HFF-Myc (cell line): ENCODE measurements around the gene SPATA31C2.
"Not testable (repeated sequence)": the region's sequence is repeated elsewhere in the genome, so short reads cannot be mapped to it uniquely, and the experiment has no call there.

ENCODE experiments used
- DNase-seq: peaks from one replicate; pipeline ENCODE4 v3.0.0-alpha.2; 2011; ENCODE audit warnings: low read depth; ENCODE audit errors: extremely low read depth
- H3K4me3 ChIP-seq: replicated peaks from 2 replicates; pipeline ENCODE4 v1.5.1; 2011; ENCODE audit warnings: low read depth, mild to moderate bottlenecking, control low read depth, low read length
- TF ChIP-seq, protein P1 (sequence below): IDR thresholded peaks from 2 replicates; pipeline ENCODE4 v1.5.1; 2012; ENCODE audit warnings: mild to moderate bottlenecking, low read depth, low read length, control low read depth; ENCODE audit errors: missing control alignments

SPATA31C2 gene

DNA sequence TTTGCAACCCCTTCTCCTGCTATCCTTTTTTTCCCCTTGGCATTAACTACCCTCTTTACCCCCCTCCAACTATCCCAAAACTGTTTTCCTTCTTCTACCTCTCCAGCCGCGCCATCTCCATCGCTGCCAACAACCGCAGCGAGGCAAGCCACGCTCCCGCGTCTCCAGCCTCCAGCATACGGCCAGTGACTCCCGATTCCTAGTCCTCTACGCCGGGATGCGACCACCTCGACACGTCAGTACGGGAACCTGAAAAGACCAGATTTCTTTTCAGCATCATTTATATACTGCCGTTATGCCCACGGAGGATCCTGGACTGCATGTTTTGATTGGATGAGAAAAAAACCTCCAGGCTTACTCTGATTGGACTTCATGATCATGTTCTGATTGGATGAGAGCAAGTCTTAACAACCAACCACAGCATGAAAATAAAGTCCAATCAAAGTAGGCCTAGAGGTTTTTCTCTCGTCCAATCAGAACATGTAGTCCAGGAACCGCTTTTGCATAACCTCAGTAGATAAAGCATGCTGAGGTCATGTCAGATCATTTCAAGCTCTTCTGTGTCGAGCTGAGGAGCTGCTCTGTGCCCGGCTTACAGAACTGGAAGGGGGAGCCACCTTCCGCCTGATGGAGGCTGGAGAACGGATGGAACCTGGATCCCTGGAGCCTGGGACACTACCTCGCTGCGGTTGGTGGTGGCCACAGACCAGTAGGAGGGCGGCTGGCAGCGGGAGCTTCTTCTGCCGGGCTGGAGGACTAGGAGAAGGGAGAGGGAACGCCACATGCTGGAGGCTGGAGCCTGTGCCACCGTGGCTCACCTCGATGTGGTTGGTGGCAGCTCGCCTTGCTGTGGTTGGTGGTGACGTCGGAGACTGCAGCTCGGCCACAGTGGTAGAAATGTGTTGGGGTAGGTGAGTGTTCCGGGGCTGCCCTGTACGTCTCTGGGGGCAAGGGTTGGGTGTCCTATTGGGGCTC, 24.8 kb downstream of the SPATA31C2 start:
- not testable (repeated sequence) for H3K4me3 ChIP-seq, DNase-seq

DNA sequence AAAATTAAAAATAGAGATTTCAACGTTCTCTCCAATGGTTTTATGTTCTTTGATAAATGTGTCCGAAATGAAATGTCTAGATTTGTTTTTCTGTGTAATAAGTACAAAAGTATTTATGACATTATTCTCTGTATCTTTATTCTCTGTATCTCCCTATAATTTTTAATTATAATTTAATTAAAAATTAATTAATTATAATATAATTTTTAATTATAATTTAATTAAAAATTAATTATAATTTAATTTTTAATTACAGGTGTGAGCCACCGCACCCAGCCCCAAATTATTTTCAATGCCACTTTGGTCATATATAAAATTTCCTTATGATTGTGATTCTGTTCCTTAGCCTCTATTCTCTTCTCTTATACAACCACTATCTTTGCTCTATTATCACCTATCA, 28.2 kb downstream of the SPATA31C2 start:
- DNase-seq, result no peak
- TF ChIP-seq, protein P1, sequence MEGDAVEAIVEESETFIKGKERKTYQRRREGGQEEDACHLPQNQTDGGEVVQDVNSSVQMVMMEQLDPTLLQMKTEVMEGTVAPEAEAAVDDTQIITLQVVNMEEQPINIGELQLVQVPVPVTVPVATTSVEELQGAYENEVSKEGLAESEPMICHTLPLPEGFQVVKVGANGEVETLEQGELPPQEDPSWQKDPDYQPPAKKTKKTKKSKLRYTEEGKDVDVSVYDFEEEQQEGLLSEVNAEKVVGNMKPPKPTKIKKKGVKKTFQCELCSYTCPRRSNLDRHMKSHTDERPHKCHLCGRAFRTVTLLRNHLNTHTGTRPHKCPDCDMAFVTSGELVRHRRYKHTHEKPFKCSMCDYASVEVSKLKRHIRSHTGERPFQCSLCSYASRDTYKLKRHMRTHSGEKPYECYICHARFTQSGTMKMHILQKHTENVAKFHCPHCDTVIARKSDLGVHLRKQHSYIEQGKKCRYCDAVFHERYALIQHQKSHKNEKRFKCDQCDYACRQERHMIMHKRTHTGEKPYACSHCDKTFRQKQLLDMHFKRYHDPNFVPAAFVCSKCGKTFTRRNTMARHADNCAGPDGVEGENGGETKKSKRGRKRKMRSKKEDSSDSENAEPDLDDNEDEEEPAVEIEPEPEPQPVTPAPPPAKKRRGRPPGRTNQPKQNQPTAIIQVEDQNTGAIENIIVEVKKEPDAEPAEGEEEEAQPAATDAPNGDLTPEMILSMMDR, result no peak
- no peak overlapping the region for H3K4me3 ChIP-seq

DNA sequence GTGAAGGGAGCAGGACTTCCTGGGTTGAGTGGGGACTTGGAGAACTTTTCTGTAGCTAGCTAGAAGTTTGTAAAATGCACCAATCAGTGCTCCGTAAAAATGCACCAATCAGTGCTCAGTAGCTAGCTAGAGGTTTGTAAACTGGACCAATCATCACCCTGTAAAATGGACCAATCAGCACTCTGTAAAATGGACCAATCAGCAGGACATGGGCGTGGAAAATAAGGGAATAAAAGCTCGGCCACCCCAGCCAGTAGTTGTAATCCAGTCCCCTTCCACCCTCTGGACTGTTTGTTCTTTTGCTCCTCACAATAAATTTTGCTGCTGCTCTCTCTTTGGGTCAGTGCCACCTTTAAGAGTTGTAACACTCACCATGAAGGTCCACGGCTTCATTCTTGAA, 29.5 kb downstream of the SPATA31C2 start:
- TF ChIP-seq, protein P1, result no peak
- no peak overlapping the region for H3K4me3 ChIP-seq

DNA sequence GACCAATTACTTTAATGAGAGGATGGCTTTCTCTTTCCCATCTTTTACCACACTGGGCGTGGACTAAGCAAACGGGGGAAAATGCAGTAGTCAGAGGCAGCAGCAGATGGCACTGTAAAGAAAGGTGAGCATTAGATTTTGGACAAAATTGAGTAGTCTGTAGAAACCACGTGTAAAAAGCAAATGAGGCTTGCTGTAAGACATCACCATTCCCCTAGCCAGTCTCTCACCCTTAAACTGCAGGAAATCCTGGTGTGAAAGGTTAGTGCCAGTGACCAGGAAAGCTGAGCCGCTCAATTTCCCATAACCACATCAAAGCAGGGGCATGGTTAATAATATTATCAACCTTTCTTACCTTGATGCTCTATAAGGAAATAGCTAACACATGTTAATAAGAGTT, 31.8 kb downstream of the SPATA31C2 start:
- TF ChIP-seq, protein P1, result peak; percentile 47
- no peak for DNase-seq
- H3K4me3 ChIP-seq, result no peak overlapping the region

More for the DNA sequence above, 29.5 kb downstream of the SPATA31C2 start:
- DNase-seq, result no peak

DNA sequence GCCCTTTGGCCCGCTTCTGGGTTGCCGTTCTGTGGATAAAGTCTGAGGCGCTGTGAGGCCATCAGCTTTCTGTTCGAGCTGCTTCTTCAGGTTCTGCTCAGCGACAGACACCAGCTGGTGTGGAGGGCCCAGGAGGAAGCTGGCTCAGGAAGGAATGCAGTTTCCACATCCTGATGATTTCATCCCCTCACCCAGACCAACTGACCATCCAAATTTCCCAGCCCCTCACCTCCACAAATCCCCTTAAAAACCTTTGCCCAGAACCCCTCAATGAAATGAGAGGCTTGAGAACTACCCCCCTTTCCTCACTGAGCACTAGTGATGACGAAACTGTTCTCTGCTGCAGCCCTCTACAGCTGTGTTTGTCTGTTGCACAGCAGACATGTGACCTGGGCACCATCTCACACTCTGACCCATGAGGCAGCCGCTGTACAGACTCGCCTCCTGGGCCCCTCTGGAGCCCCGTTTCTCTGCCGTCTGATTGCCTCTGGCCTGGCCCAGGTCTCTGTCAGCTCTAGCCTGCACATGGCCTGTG, 45.4 kb downstream of the SPATA31C2 start:
- no peak overlapping the region for H3K4me3 ChIP-seq
- DNase-seq, result no peak
- TF ChIP-seq, protein P1, result no peak

DNA sequence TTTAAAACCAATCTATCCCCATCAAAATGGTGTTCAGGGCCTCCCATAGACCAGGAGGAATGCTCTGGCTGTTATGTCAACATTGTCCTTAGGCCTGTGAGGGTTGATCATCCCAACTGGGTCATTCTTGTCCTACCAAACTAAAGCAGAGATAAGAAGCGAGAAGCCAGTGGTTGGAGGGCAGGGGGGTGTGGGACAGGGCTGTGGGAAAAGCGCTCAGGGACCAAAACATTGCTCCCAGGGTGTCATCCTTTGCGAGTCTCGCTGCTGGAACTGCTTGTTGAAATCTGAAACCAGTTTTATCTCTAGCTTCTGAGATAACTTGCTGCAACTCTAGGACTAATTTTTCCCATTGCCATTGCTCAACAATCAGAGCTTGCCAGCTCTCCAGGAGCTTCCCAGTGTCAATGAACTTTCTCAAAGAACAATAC, 48.1 kb downstream of the SPATA31C2 start:
- DNase-seq, result no peak
- TF ChIP-seq, protein P1, result no peak
- no peak overlapping the region for H3K4me3 ChIP-seq

DNA sequence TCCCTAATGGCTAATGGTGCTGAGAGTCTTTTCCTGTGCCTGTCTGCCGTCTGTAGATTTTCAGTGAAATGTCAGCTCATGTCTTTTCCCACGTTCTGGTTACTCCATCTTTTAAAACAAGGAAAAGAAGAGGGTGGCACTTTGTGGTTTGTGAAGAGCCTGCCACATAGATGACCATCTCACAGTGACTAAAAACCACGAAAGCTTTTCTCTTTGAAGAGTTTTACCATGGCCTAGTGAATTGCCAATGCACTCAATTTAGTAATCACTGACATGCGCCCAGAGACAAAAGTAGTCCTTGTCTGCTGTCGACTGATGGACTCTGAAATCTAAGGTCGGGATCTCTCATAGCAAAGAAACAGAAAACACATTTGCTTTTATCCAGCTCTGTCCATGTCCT, 50.4 kb downstream of the SPATA31C2 start:
- DNase-seq, result no peak
- TF ChIP-seq, protein P1, result no peak
- no peak overlapping the region for H3K4me3 ChIP-seq
